Activated CD8-positive, alpha-beta memory T cell treated with anti-CD3 and anti-CD28 coated beads, Interleukin-2, amount 10 ng/mL, durations not matched to agents 7 days and 5 days (primary cell): ENCODE measurements around the gene PHF12. TPM values are rescaled to one million over a fixed set of nuclear protein-coding genes. Genes with fewer than 3 reads are reported as not detected.
A peak's percentile ranks its signal among the peaks of the same experiment; 100 is the strongest.

Experiments used
- ATAC-seq: fragments of 150-1000 bp; cut with Tn5 transposase; one replicate; pipeline ENCODE4 v1.10.0; 2021; ENCODE audit warnings: moderate library complexity
- CTCF ChIA-PET: fragments of 350-600 bp; sonication (Branson Sonifier 250); formaldehyde crosslinking; loops from one replicate; lab custom pipeline; 2021; ENCODE audit warnings: antibody characterized with exemption; lab: Charles Lee
- DNase-seq: peaks from one replicate; pipeline ENCODE4 v3.0.0-alpha.2; 2020
- H3K27ac Mint-ChIP-seq: one replicate; pipeline ENCODE4 v1.8.0; 2021; ENCODE audit warnings: mild to moderate bottlenecking, mixed read lengths
- H3K27me3 Mint-ChIP-seq: one replicate; pipeline ENCODE4 v1.8.0; 2021; ENCODE audit warnings: mixed read lengths
- H3K36me3 Mint-ChIP-seq: one replicate; pipeline ENCODE4 v1.8.0; 2021; ENCODE audit warnings: mild to moderate bottlenecking, mixed read lengths
- H3K4me1 Mint-ChIP-seq: one replicate; pipeline ENCODE4 v1.8.0; 2021; ENCODE audit warnings: mixed read lengths
- H3K4me3 Mint-ChIP-seq: one replicate; pipeline ENCODE4 v1.8.0; 2021; ENCODE audit warnings: mild to moderate bottlenecking, moderate library complexity, mixed read lengths
- H3K9me3 Mint-ChIP-seq: one replicate; pipeline ENCODE4 v1.8.0; 2022; ENCODE audit warnings: low read depth, mixed read lengths
- total RNA-seq, 2 experiments: library from RNA; stranded (reverse); gene quantifications; one replicate each; pipeline ENCODE4 v1.2.3, GENCODE V29; 2021

PHF12 gene
- total RNA-seq, 2 experiments from 2014 or later = 79.5 to 85.8 TPM

- Mint-ChIP-seq H3K27me3 (no peaks in the 10 kb centered on the region), H3K9me3 (no peaks in the 10 kb centered on the region), H3K4me1 (peaks cover 48% of the 10 kb centered on the region), H3K36me3 (peaks cover 44% of the 10 kb centered on the region), H3K4me3 (peak overlapping the region; percentile 94), H3K27ac (peak overlapping the region; percentile 95)
- ATAC-seq = no peak
- CTCF ChIA-PET = interaction anchor here (1.0 to 9.1 kb wide), 9 partner anchors 17 to 221 kb away, joined by 3 to 112 read pairs (median 6); partner anchors contain the start of genes DHRS13, FLOT2, NEK8 and TLCD1
- no peak for DNase-seq
Measured at GRCh38 chr17:28948342-28948741, 3.0 kb downstream of the PHF12 start.

GRCh38 chr17:28947639-28948038, 3.7 kb downstream of the PHF12 start:
- peaks cover 49% of the 10 kb centered on the region for H3K36me3 Mint-ChIP-seq
- H3K4me1 Mint-ChIP-seq = peaks cover 52% of the 10 kb centered on the region
- no peaks in the 10 kb centered on the region for H3K27me3 Mint-ChIP-seq
- peak overlapping the region; percentile 95 for H3K27ac Mint-ChIP-seq
- H3K9me3 Mint-ChIP-seq = no peaks in the 10 kb centered on the region
- H3K4me3 Mint-ChIP-seq = peak overlapping the region; percentile 94
- CTCF ChIA-PET = interaction anchor here (0.7 to 9.1 kb wide), 5 partner anchors 18 to 220 kb away, joined by 3 to 112 read pairs (median 4); partner anchors contain the start of genes DHRS13, NEK8 and TLCD1
- ATAC-seq (no peak), DNase-seq (no peak)

GRCh38 chr17:28946239-28946638, 5.1 kb downstream of the PHF12 start:
- ATAC-seq (no peak), DNase-seq (no peak)
- Mint-ChIP-seq H3K4me1 (peaks cover 58% of the 10 kb centered on the region), H3K27me3 (no peaks in the 10 kb centered on the region), H3K4me3 (no peak overlapping the region), H3K27ac (peak overlapping the region; percentile 78), H3K36me3 (peaks cover 53% of the 10 kb centered on the region), H3K9me3 (no peaks in the 10 kb centered on the region)
- CTCF ChIA-PET = interaction anchor here (1.1 to 9.1 kb wide), 6 partner anchors 8 to 219 kb away, joined by 3 to 112 read pairs (median 5); partner anchors contain the start of genes NEK8 and TLCD1

- H3K27me3 Mint-ChIP-seq = no peaks in the 10 kb centered on the region
- no peak overlapping the region for H3K4me3 Mint-ChIP-seq
- no peak for ATAC-seq
- no peaks in the 10 kb centered on the region for H3K9me3 Mint-ChIP-seq
- H3K27ac Mint-ChIP-seq = no peak overlapping the region
- peaks cover 68% of the 10 kb centered on the region for H3K4me1 Mint-ChIP-seq
- H3K36me3 Mint-ChIP-seq = peaks cover 54% of the 10 kb centered on the region
- CTCF ChIA-PET = interaction anchor here (0.8 to 9.1 kb wide), 8 partner anchors 7 to 217 kb away, joined by 3 to 112 read pairs (median 4); partner anchors contain the start of genes DHRS13, NEK8 and TLCD1
- DNase-seq = no peak
Measured at GRCh38 chr17:28944862-28945741, 6.2 kb downstream of the PHF12 start.

GRCh38 chr17:28944343-28944742, 7.0 kb downstream of the PHF12 start:
- ATAC-seq (no peak), DNase-seq (no peak)
- H3K9me3 Mint-ChIP-seq = no peaks in the 10 kb centered on the region
- CTCF ChIA-PET = interaction anchor here (0.6 to 3.3 kb wide), 6 partner anchors 9 to 237 kb away, joined by 3 to 10 read pairs (median 4); partner anchors contain the start of gene DHRS13
- peaks cover 54% of the 10 kb centered on the region for H3K36me3 Mint-ChIP-seq
- H3K27ac Mint-ChIP-seq = no peak overlapping the region
- peaks cover 75% of the 10 kb centered on the region for H3K4me1 Mint-ChIP-seq
- H3K4me3 Mint-ChIP-seq = no peak overlapping the region
- no peaks in the 10 kb centered on the region for H3K27me3 Mint-ChIP-seq

- CTCF ChIA-PET = interaction anchor here (3.3 kb wide), 1 partner anchor 41 kb away, joined by 10 read pairs; the partner anchor contains the start of gene DHRS13
- Mint-ChIP-seq H3K27ac (no peak overlapping the region), H3K4me1 (peaks cover 74% of the 10 kb centered on the region), H3K4me3 (no peak overlapping the region), H3K27me3 (no peaks in the 10 kb centered on the region), H3K36me3 (peaks cover 50% of the 10 kb centered on the region), H3K9me3 (no peaks in the 10 kb centered on the region)
- ATAC-seq (no peak), DNase-seq (no peak)
Measured at GRCh38 chr17:28942925-28943324, 8.4 kb downstream of the PHF12 start.

- Mint-ChIP-seq H3K4me3 (no peak overlapping the region), H3K27me3 (no peaks in the 10 kb centered on the region), H3K9me3 (no peaks in the 10 kb centered on the region), H3K4me1 (peaks cover 72% of the 10 kb centered on the region), H3K27ac (no peak overlapping the region), H3K36me3 (peaks cover 48% of the 10 kb centered on the region)
- DNase-seq = no peak
- ATAC-seq = no peak
- CTCF ChIA-PET = interaction anchor here (1.1 to 2.2 kb wide), 3 partner anchors 9 to 191 kb away, joined by 3 to 6 read pairs (median 5); no protein-coding TSS in a partner anchor
Measured at GRCh38 chr17:28941251-28941650, 10.1 kb downstream of the PHF12 start.

- Mint-ChIP-seq H3K27ac (peak overlapping the region; percentile 61), H3K27me3 (no peaks in the 10 kb centered on the region), H3K9me3 (no peaks in the 10 kb centered on the region), H3K4me3 (no peak overlapping the region), H3K36me3 (peaks cover 49% of the 10 kb centered on the region), H3K4me1 (peaks cover 70% of the 10 kb centered on the region)
- CTCF ChIA-PET = interaction anchor here (1.1 to 2.2 kb wide), 3 partner anchors 9 to 191 kb away, joined by 3 to 6 read pairs (median 5); no protein-coding TSS in a partner anchor
- no peak for DNase-seq
- ATAC-seq = no peak
Measured at GRCh38 chr17:28940675-28941074, 10.6 kb downstream of the PHF12 start.

GRCh38 chr17:28940142-28940541, 11.2 kb downstream of the PHF12 start:
- H3K4me3 Mint-ChIP-seq = no peak overlapping the region
- H3K9me3 Mint-ChIP-seq = no peaks in the 10 kb centered on the region
- ATAC-seq = no peak
- CTCF ChIA-PET = interaction anchor here (0.8 to 2.2 kb wide), 8 partner anchors 9 to 190 kb away, joined by 3 to 6 read pairs (median 4); partner anchors contain the start of gene PHF12
- no peak for DNase-seq
- peaks cover 67% of the 10 kb centered on the region for H3K4me1 Mint-ChIP-seq
- H3K27ac Mint-ChIP-seq = peak overlapping the region; percentile 61
- no peaks in the 10 kb centered on the region for H3K27me3 Mint-ChIP-seq
- H3K36me3 Mint-ChIP-seq = peaks cover 47% of the 10 kb centered on the region

GRCh38 chr17:28938552-28938951, 12.8 kb downstream of the PHF12 start:
- Mint-ChIP-seq H3K4me3 (no peak overlapping the region), H3K9me3 (no peaks in the 10 kb centered on the region), H3K27ac (peak overlapping the region; percentile 11), H3K4me1 (peaks cover 61% of the 10 kb centered on the region), H3K36me3 (peaks cover 38% of the 10 kb centered on the region), H3K27me3 (no peaks in the 10 kb centered on the region)
- CTCF ChIA-PET = interaction anchor here (1.3 to 2.2 kb wide), 5 partner anchors 8 to 27 kb away, joined by 3 to 12 read pairs (median 4); partner anchors contain the start of gene PHF12
- DNase-seq (no peak), ATAC-seq (no peak)

- Mint-ChIP-seq H3K36me3 (peaks cover 37% of the 10 kb centered on the region), H3K4me1 (peaks cover 56% of the 10 kb centered on the region), H3K9me3 (no peaks in the 10 kb centered on the region), H3K4me3 (no peak overlapping the region), H3K27ac (no peak overlapping the region), H3K27me3 (no peaks in the 10 kb centered on the region)
- ATAC-seq = no peak
- DNase-seq = no peak
- CTCF ChIA-PET = interaction anchor here (0.6 to 2.2 kb wide), 8 partner anchors 9 to 84 kb away, joined by 3 to 12 read pairs (median 5); no protein-coding TSS in a partner anchor
Measured at GRCh38 chr17:28937044-28937729, 14.1 kb downstream of the PHF12 start.

- Mint-ChIP-seq H3K36me3 (peaks cover 37% of the 10 kb centered on the region), H3K27ac (no peak overlapping the region), H3K27me3 (no peaks in the 10 kb centered on the region), H3K9me3 (no peaks in the 10 kb centered on the region), H3K4me3 (no peak overlapping the region), H3K4me1 (peaks cover 47% of the 10 kb centered on the region)
- ATAC-seq = no peak
- DNase-seq = no peak
- CTCF ChIA-PET = interaction anchor here (0.9 to 2.2 kb wide), 5 partner anchors 14 to 209 kb away, joined by 3 to 12 read pairs (median 5); no protein-coding TSS in a partner anchor
Measured at GRCh38 chr17:28935744-28936460, 15.4 kb downstream of the PHF12 start.
